ENCODE measurements around the gene FREY1.

Gene FREY1

DNA sequence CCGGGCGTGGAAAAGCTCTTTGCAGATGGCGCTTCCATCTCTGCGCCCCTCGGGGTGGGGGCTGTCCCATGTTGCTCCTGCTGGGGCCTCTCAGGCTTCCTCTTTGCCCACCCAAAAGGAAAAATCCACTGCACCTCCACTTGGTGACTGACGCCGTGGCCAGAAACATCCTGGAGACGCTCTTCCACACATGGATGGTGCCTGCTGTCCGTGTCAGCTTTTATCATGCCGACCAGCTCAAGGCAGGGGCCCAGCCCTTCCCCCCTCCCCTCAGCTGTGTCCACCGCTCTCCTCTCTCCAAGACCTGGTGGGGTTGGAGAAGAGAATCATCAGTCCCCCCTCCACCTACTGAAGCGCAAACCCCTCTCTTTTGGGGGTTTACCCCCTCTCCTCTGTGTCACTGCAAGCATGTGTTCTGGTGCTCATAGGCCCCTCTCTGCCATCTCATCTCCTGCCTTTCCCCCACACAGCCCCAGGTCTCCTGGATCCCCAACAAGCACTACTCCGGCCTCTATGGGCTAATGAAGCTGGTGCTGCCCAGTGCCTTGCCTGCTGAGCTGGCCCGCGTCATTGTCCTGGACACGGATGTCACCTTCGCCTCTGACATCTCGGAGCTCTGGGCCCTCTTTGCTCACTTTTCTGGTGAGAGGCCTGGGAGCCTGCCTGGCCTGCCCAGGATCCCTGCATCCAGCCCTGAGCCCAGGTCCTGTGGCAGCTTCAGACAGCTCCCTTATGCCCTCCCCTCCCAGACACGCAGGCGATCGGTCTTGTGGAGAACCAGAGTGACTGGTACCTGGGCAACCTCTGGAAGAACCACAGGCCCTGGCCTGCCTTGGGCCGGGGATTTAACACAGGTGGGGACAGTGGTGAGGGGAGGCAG is 17.2 kb upstream of the FREY1 start:
- Histone ChIP-seq H3K36me3 (ENCODE audit: control insufficient read depth in 2 of 2, insufficient read depth in 1 of 2, low read length in 2 of 2) (peaks cover 0 to 13% of the 10 kb centered on the region in 2 experiments; a peak in 1 of 3 replicates), H3K9me3 (ENCODE audit: control insufficient read depth, insufficient read depth, low read depth, low read length) (no peaks in the 10 kb centered on the region), H3K4me1 (ENCODE audit: control insufficient read depth, insufficient read depth, low read length) (no peaks in the 10 kb centered on the region), H3K27ac (ENCODE audit: extremely low read depth, low read depth, low read length) (no peak overlapping the region), H3K4me3 (ENCODE audit: low read depth, low read length) (no peak overlapping the region)
- TF ChIP-seq FEZF1 (tag by site-specific recombination; IDR thresholded peaks at IDR 0.05) (no peak), ZBTB17 (tag by site-specific recombination; IDR thresholded peaks at IDR 0.05) (peak; percentile 46; the same call in 1 of the 2 replicates), ZFP69B (tag by site-specific recombination; IDR thresholded peaks at IDR 0.05) (no peak), ZNF624 (tag by site-specific recombination; IDR thresholded peaks at IDR 0.05) (no peak)
- TF ChIP-seq, protein P1, sequence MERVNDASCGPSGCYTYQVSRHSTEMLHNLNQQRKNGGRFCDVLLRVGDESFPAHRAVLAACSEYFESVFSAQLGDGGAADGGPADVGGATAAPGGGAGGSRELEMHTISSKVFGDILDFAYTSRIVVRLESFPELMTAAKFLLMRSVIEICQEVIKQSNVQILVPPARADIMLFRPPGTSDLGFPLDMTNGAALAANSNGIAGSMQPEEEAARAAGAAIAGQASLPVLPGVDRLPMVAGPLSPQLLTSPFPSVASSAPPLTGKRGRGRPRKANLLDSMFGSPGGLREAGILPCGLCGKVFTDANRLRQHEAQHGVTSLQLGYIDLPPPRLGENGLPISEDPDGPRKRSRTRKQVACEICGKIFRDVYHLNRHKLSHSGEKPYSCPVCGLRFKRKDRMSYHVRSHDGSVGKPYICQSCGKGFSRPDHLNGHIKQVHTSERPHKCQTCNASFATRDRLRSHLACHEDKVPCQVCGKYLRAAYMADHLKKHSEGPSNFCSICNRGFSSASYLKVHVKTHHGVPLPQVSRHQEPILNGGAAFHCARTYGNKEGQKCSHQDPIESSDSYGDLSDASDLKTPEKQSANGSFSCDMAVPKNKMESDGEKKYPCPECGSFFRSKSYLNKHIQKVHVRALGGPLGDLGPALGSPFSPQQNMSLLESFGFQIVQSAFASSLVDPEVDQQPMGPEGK (tag by site-specific recombination; IDR thresholded peaks at IDR 0.05): no peak
- TF ChIP-seq, protein P2, sequence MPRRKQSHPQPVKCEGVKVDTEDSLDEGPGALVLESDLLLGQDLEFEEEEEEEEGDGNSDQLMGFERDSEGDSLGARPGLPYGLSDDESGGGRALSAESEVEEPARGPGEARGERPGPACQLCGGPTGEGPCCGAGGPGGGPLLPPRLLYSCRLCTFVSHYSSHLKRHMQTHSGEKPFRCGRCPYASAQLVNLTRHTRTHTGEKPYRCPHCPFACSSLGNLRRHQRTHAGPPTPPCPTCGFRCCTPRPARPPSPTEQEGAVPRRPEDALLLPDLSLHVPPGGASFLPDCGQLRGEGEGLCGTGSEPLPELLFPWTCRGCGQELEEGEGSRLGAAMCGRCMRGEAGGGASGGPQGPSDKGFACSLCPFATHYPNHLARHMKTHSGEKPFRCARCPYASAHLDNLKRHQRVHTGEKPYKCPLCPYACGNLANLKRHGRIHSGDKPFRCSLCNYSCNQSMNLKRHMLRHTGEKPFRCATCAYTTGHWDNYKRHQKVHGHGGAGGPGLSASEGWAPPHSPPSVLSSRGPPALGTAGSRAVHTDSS (tag by site-specific recombination; IDR thresholded peaks at IDR 0.05): no peak
- ChIA-PET POLR2A (interaction anchor here (0.5 to 2.6 kb wide), 2 partner anchors 10 to 576 kb away, joined by 3 to 6 read pairs; no protein-coding TSS in a partner anchor), CTCF (interaction anchor here (0.6 to 0.7 kb wide), 2 partner anchors 38 to 324 kb away, joined by 3 to 4 read pairs; no protein-coding TSS in a partner anchor)

DNA sequence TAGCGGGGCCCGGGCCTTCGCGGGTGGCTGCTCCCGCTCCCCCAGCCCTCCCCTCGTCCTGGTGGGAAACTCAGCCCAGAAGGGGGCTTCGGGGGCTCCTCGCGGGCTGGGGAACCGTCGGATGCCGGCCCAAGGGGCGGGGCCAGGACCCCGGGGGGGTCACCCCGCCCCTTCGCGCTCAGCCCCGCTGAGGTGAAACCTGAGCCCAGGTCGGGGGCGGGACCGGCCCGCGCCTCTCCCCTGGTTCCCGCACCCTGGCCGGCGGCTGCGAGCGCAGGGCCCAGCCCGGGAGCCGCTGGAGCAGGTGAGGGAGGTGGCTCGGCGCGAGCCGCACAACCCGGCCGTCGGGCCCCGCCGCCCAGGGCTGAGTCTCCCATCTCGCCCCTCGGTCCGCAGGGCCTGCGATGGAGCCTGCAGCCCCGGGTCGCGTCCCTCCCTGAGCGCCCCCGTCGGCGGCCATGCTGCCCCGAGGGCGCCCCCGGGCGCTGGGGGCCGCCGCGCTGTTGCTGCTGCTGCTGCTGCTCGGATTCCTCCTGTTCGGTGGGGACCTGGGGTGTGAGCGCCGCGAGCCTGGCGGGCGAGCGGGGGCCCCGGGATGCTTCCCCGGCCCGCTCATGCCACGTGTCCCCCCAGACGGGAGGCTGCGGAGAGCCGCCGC is 15.5 kb upstream of the FREY1 start, which contains the start of gene LARGE2:
LARGE2 (plus strand) TSS at position 232 of the 658 bp plus-strand sequence; CDS start at position 459, 227 bp downstream.
- Histone ChIP-seq H3K4me1 (ENCODE audit: control insufficient read depth, insufficient read depth, low read length) (no peaks in the 10 kb centered on the region), H3K4me3 (ENCODE audit: low read depth, low read length) (peak within 1 kb of the TSS; percentile 34), H3K36me3 (ENCODE audit: control insufficient read depth in 2 of 2, insufficient read depth in 1 of 2, low read length in 2 of 2) (peaks cover 0 to 2% of the 10 kb centered on the region in 2 experiments; a peak in 1 of 3 replicates), H3K9me3 (ENCODE audit: control insufficient read depth, insufficient read depth, low read depth, low read length) (no peaks in the 10 kb centered on the region), H3K27ac (ENCODE audit: extremely low read depth, low read depth, low read length) (no peak within 1 kb of the TSS; the same call in 1 of the 2 replicates)
- ChIA-PET CTCF (no interaction called here), POLR2A (no interaction called here)
- no peak for TF ChIP-seq ZNF335 (tag by site-specific recombination; conservative IDR thresholded peaks at IDR 0.05)
- TF ChIP-seq, protein P1 (tag by site-specific recombination; IDR thresholded peaks at IDR 0.05): peak; percentile 90
- TF ChIP-seq, protein P3, sequence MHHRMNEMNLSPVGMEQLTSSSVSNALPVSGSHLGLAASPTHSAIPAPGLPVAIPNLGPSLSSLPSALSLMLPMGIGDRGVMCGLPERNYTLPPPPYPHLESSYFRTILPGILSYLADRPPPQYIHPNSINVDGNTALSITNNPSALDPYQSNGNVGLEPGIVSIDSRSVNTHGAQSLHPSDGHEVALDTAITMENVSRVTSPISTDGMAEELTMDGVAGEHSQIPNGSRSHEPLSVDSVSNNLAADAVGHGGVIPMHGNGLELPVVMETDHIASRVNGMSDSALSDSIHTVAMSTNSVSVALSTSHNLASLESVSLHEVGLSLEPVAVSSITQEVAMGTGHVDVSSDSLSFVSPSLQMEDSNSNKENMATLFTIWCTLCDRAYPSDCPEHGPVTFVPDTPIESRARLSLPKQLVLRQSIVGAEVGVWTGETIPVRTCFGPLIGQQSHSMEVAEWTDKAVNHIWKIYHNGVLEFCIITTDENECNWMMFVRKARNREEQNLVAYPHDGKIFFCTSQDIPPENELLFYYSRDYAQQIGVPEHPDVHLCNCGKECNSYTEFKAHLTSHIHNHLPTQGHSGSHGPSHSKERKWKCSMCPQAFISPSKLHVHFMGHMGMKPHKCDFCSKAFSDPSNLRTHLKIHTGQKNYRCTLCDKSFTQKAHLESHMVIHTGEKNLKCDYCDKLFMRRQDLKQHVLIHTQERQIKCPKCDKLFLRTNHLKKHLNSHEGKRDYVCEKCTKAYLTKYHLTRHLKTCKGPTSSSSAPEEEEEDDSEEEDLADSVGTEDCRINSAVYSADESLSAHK (tag by site-specific recombination; IDR thresholded peaks at IDR 0.05): no peak
- TF ChIP-seq ZBTB20 (tag by site-specific recombination; IDR thresholded peaks at IDR 0.05): peak; percentile 7; the same call in 1 of the 2 replicates
- TF ChIP-seq BCL11A (tag by site-specific recombination; IDR thresholded peaks at IDR 0.05; ENCODE audit: low read depth): no peak
- TF ChIP-seq ZNF654 (tag by site-specific recombination; IDR thresholded peaks at IDR 0.05; ENCODE audit: low read depth): no peak
- TF ChIP-seq, protein P4, sequence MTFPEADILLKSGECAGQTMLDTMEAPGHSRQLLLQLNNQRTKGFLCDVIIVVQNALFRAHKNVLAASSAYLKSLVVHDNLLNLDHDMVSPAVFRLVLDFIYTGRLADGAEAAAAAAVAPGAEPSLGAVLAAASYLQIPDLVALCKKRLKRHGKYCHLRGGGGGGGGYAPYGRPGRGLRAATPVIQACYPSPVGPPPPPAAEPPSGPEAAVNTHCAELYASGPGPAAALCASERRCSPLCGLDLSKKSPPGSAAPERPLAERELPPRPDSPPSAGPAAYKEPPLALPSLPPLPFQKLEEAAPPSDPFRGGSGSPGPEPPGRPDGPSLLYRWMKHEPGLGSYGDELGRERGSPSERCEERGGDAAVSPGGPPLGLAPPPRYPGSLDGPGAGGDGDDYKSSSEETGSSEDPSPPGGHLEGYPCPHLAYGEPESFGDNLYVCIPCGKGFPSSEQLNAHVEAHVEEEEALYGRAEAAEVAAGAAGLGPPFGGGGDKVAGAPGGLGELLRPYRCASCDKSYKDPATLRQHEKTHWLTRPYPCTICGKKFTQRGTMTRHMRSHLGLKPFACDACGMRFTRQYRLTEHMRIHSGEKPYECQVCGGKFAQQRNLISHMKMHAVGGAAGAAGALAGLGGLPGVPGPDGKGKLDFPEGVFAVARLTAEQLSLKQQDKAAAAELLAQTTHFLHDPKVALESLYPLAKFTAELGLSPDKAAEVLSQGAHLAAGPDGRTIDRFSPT (tag by site-specific recombination; IDR thresholded peaks at IDR 0.05): no peak
- TF ChIP-seq ZNF677 (tag by site-specific recombination; IDR thresholded peaks at IDR 0.05): no peak
- TF ChIP-seq ZNF132 (tag by site-specific recombination; IDR thresholded peaks at IDR 0.05; ENCODE audit: borderline replicate concordance): no peak
- TF ChIP-seq KLF1 (tag by site-specific recombination; IDR thresholded peaks at IDR 0.05): peak; percentile 59
- TF ChIP-seq SP3 (tag by site-specific recombination; IDR thresholded peaks at IDR 0.05): peak; percentile 90
- no peak; the same call in 1 of the 2 replicates for TF ChIP-seq ZFHX2 (tag by site-specific recombination; conservative IDR thresholded peaks at IDR 0.05)
- TF ChIP-seq ZNF623 (tag by site-specific recombination; IDR thresholded peaks at IDR 0.05): no peak
- no peak for TF ChIP-seq ZNF426 (tag by site-specific recombination; IDR thresholded peaks at IDR 0.05)
- TF ChIP-seq GLIS1 (tag by site-specific recombination; IDR thresholded peaks at IDR 0.05): peak; percentile 84

Measured in HEK293 (cell line).